GM19035 (cell line): ENCODE data around the gene GPR161.

Experiments
- ATAC-seq: cut with Tn5 transposase; IDR thresholded peaks from one replicate; pipeline ENCODE4 v1.9.1; 2021; ENCODE audit not compliant: unreplicated experiment

The GPR161 gene

DNA sequence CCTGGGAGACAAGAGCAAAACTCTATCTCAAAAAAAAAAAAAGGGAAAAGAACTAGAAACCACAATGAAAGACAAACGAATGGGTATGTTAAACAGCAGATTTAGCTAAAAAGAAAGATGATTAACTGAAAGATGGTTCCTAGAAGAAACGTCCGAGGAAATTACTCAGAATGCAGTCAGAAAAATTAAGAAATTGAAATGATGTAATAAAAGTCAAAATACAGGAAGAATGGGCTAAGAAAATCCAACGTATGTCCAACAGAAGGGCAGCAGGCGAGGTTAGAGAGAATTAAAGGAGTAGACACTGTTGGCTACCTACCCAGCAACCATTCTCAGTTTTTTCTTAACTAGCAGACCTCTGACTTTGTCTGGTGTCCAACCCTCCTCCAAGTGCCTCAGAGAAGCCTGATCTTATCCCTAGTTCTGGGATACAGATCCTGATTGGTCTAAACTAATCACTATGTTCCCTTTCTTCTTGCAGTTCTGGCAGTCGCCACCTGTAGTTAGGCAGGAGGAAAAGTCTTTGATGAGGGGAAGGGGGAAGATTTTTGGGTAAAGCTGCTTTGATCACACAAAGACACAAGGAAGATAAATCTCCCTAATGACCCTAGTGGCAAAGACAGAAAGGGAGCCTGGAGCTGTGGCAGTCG, 25.7 kb downstream of the GPR161 start:
- ATAC-seq: no peak

DNA sequence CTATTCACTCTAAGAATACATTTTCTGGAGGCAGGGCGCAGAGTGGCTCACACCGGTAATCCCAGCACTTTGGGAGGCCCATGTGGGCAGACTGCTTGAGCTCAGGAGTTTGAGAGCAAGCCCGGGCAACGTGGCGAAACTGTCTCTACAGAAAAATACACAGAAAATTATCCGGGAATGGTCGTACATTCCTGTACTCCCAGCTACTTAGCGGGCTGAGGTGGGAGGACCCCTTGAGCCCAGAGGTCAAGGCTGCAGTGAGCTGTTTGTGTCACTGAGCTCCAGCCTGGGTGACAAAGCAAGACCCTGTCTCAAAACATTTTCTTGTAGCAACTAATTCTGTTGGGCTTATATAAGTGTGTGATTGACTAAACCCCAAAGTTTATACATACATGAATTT, 30.5 kb downstream of the GPR161 start:
- no peak for ATAC-seq

DNA sequence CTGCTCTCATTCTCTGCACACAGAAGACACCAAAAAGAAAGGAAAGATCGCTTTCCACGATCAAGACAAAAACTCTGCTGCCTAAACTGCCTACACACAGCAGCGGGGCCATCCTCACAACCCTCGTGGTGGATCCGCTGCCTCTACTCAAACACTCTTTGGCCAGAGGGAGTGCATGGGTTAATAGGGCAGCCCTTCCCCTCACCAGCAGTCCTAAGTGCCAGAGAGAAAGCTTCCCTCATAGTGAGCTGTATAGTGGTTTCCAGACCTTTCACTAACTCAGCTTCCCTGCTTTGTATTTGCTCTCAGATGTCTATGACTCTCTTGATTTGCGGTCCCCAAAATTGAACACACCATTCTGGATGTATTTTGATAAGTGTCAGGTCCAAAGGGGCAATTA, 30.9 kb downstream of the GPR161 start:
- ATAC-seq: no peak

- no peak for ATAC-seq
Measured at GRCh38 chr1:168104535-168104934, 32.2 kb downstream of the GPR161 start.

DNA sequence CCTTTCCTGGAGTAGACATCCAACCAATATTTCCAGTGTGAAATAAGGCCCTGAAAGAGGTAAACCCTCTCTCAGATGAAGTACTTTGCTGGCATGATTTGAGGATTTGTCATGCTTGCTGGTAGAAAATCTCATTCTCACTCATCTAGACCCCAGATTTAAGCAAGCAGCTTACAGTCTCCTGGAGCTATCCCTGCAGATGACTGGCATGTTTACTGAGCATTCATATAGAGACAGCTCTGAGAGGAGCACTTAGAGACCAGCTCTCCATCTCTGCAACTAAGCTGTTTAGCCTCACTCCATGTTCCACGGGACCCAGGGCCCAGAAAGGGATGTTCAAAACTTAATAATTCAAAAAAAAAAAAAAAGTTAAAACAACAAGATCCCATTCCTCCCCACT, 34.2 kb downstream of the GPR161 start:
- ATAC-seq: no peak

- no peak for ATAC-seq
Measured at GRCh38 chr1:168101336-168101735, 35.4 kb downstream of the GPR161 start.

DNA sequence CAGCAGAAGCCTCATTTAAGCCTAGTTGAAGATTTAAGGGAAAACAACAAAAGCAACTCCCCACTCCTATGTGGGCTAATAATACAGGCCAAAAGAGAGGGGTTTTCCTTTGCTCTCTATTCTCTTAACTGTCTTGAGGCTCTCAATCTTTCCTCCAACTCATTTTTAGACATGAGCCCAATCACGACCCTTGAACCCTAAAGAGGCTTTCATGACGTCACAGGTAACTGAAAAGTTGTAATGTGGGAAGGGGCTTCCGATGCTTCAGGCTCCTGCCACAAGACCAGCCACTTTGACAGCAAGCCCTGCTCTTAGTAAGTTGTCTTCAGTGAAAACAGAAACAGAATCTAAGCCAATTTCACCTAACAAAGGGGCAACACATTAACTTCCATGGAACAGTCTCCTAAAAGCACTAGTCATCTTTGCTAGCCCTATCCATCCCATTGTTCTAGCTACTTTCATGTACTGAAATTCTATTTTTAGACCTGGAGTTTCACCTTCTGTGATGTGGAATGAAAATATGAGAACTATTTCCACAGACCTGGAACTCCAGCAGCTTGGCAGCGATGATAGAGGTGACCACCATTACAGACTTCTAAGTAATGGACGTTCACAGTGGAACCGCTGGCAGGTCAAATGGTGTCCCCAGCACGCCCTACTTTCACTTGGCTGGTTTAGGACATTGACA, 36.3 kb downstream of the GPR161 start:
- no peak for ATAC-seq

GRCh38 chr1:168099337-168099801, 37.4 kb downstream of the GPR161 start:
- no peak for ATAC-seq

- no peak for ATAC-seq
Measured at GRCh38 chr1:168098534-168099320, 38.0 kb downstream of the GPR161 start.

GRCh38 chr1:168097921-168098528, 38.7 kb downstream of the GPR161 start:
- ATAC-seq: no peak

GRCh38 chr1:168096296-168097165, 40.2 kb downstream of the GPR161 start:
- no peak for ATAC-seq

GRCh38 chr1:168095476-168095875, 41.3 kb downstream of the GPR161 start:
- no peak for ATAC-seq

DNA sequence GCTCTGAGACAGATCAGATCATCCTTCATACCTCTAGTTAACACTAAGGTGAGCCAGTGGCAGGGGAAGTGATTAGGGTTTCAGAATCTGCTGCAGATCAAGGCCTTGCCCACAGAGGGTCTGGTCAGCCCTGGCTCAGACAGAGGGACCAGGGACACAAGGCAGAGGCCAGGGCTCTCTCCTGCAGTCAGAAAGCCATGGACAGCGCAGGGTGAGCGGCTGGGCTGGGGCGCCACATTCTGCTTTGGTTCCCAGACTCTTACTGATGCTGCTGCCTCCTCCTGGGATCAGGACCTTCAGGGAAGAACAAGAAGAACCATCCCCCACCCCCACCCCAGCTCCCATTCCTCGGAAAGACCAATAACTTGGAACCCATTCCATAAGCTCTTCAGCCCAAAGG, 43.1 kb downstream of the GPR161 start:
- ATAC-seq: no peak

DNA sequence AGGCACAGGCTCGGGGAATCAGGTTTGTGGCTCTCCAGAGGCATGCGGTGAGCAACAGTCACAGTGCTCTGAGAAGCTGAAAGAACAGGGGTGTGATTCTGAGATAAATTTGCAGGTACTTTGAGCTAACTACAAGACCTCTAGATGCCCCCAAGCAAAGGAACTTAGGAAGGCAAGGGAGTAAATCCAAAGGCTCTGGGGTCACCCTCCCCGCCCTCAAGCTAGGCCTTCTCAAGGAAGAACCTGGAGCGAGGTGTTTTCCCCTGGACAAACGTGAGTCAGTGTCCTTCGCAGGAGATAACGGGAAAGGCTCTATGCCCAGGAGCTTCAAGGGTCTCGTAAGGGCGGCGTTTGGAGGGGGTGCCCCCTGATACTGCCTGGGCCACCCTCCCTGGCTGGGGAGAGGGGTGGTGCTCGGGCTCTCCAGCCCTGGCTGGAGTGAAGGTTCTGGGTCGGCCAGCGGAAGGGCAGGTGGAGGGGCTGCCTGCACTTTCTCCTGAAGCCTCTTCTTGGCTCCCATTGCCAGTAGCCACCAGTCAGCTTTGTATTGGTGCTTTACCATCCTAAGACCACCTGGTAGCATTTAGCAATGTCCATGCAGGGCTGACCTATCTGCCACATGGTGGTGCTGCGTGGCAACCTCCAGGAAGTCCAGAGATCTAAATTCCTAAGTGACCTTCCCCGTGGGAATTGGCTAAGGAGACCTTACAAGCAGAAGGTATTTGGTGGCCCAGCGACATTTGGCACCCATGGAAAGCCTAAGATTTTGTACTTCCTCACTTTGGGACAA, 44.0 kb downstream of the GPR161 start:
- ATAC-seq: no peak

GRCh38 chr1:168091720-168092550, 44.8 kb downstream of the GPR161 start:
- ATAC-seq: no peak

GRCh38 chr1:168091063-168091462, 45.7 kb downstream of the GPR161 start:
- no peak for ATAC-seq

GRCh38 chr1:168090395-168090794, 46.3 kb downstream of the GPR161 start:
- no peak for ATAC-seq

- ATAC-seq: no peak
Measured at GRCh38 chr1:168089979-168090337, 46.8 kb downstream of the GPR161 start.
